ENCODE data around the gene TMEM89. TPM values are rescaled to one million over a fixed set of nuclear protein-coding genes. Genes with fewer than 3 reads are reported as not detected.

Gene TMEM89
- polyA plus RNA-seq, 1 experiment: not detected

- ChIA-PET CTCF (no interaction called here), POLR2A (interaction anchor here (0.6 kb wide), 1 partner anchor 32 kb away, joined by 5 read pairs; no protein-coding TSS in a partner anchor)
- no peak overlapping the region for H3K27ac ChIP-seq (ENCODE audit: low read depth, low read length)
- no peak for TF ChIP-seq CTCF (IDR thresholded peaks at IDR 0.05; ENCODE audit: low read depth, low read length)
- DNase-seq (ENCODE audit: low read depth, low spot score): no peak
- no peak overlapping the region for H3K4me3 ChIP-seq (ENCODE audit: low read depth, low read length)
- no peaks in the 10 kb centered on the region for H3K27me3 ChIP-seq (ENCODE audit: control insufficient read depth, insufficient read depth, low read length)
- peaks cover 3% of the 10 kb centered on the region; the same call in 1 of the 2 replicates for H3K9me3 ChIP-seq (ENCODE audit: control insufficient read depth, insufficient read depth, low read length)
These were observed 11.7 kb upstream of the TMEM89 start for GRCh38 chr3:48633256-48633655.

GRCh38 chr3:48631516-48632448 lies 10.2 kb upstream of the TMEM89 start:
- POLR2A ChIA-PET: no interaction called here
- TF ChIP-seq CTCF (IDR thresholded peaks at IDR 0.05; ENCODE audit: low read depth, low read length): no peak

GRCh38 chr3:48630833-48631232 lies 9.3 kb upstream of the TMEM89 start:
- Histone ChIP-seq H3K9me3 (ENCODE audit: control insufficient read depth, insufficient read depth, low read length) (peaks cover 3% of the 10 kb centered on the region; the same call in 1 of the 2 replicates), H3K4me3 (ENCODE audit: low read depth, low read length) (no peak overlapping the region), H3K27ac (ENCODE audit: low read depth, low read length) (no peak overlapping the region), H3K27me3 (ENCODE audit: control insufficient read depth, insufficient read depth, low read length) (no peaks in the 10 kb centered on the region)
- TF ChIP-seq CTCF (IDR thresholded peaks at IDR 0.05; ENCODE audit: low read depth, low read length): no peak
- DNase-seq (ENCODE audit: low read depth, low spot score): no peak
- POLR2A ChIA-PET: interaction anchor here (0.6 kb wide), 1 partner anchor 32 kb away, joined by 3 read pairs; no protein-coding TSS in a partner anchor
- CTCF ChIA-PET: no interaction called here

More at GRCh38 chr3:48631516-48632448, 10.2 kb upstream of the TMEM89 start:
- CTCF ChIA-PET: no interaction called here
- no peak overlapping the region for H3K4me3 ChIP-seq (ENCODE audit: low read depth, low read length)
- H3K27me3 ChIP-seq (ENCODE audit: control insufficient read depth, insufficient read depth, low read length): no peaks in the 10 kb centered on the region
- H3K27ac ChIP-seq (ENCODE audit: low read depth, low read length): no peak overlapping the region
- no peak for DNase-seq (ENCODE audit: low read depth, low spot score)
- H3K9me3 ChIP-seq (ENCODE audit: control insufficient read depth, insufficient read depth, low read length): peaks cover 3% of the 10 kb centered on the region; the same call in 1 of the 2 replicates

GRCh38 chr3:48630407-48630806 lies 8.8 kb upstream of the TMEM89 start:
- Histone ChIP-seq H3K4me3 (ENCODE audit: low read depth, low read length) (no peak overlapping the region), H3K27me3 (ENCODE audit: control insufficient read depth, insufficient read depth, low read length) (no peaks in the 10 kb centered on the region), H3K9me3 (ENCODE audit: control insufficient read depth, insufficient read depth, low read length) (peaks cover 3% of the 10 kb centered on the region; the same call in 1 of the 2 replicates), H3K27ac (ENCODE audit: low read depth, low read length) (no peak overlapping the region)
- no peak for DNase-seq (ENCODE audit: low read depth, low spot score)
- no peak for TF ChIP-seq CTCF (IDR thresholded peaks at IDR 0.05; ENCODE audit: low read depth, low read length)
- POLR2A ChIA-PET: interaction anchor here (0.6 kb wide), 1 partner anchor 32 kb away, joined by 3 read pairs; no protein-coding TSS in a partner anchor
- CTCF ChIA-PET: no interaction called here

- H3K4me3 ChIP-seq (ENCODE audit: low read depth, low read length): no peak overlapping the region
- ChIA-PET POLR2A (interaction anchor here (0.6 kb wide), 1 partner anchor 32 kb away, joined by 3 read pairs; no protein-coding TSS in a partner anchor), CTCF (no interaction called here)
- no peak overlapping the region for H3K27ac ChIP-seq (ENCODE audit: low read depth, low read length)
- TF ChIP-seq CTCF (IDR thresholded peaks at IDR 0.05; ENCODE audit: low read depth, low read length): no peak
- H3K27me3 ChIP-seq (ENCODE audit: control insufficient read depth, insufficient read depth, low read length): no peaks in the 10 kb centered on the region
- no peak for DNase-seq (ENCODE audit: low read depth, low spot score)
- peaks cover under 1% of the 10 kb centered on the region; the same call in 1 of the 2 replicates for H3K9me3 ChIP-seq (ENCODE audit: control insufficient read depth, insufficient read depth, low read length)
These were observed 8.3 kb upstream of the TMEM89 start for GRCh38 chr3:48629894-48630293.

Measured in AG04450 (cell line).